MM.1S (cell line): ENCODE measurements around the gene INSYN1.

Experiments used
- DNase-seq: peaks from one replicate; pipeline ENCODE4 v3.0.0-alpha.2; 2015
- H2AFZ ChIP-seq: fragments of 300-600 bp; sonication (generic); 2 replicates; pipeline ENCODE4 v1.6.0; 2016; ENCODE audit warnings: antibody characterized with exemption, low read length
- H3F3A ChIP-seq: fragments of 300-600 bp; sonication (generic); 2 replicates; pipeline ENCODE4 v1.6.1; 2016; ENCODE audit warnings: mild to moderate bottlenecking, antibody characterized with exemption, low read length, moderate library complexity, mixed read lengths; ENCODE audit not compliant: insufficient read depth
- H3K27ac ChIP-seq: fragments of 300-600 bp; sonication (generic); 2 replicates; pipeline ENCODE4 v1.5.1; 2016; ENCODE audit warnings: mild to moderate bottlenecking, low read length
- H3K27me3 ChIP-seq: fragments of 300-600 bp; sonication (generic); replicated peaks from 2 replicates; pipeline ENCODE4 v1.6.0; 2016; ENCODE audit warnings: low read length; ENCODE audit not compliant: insufficient read depth
- H3K36me3 ChIP-seq: fragments of 300-600 bp; sonication (generic); replicated peaks from 2 replicates; pipeline ENCODE4 v1.6.1; 2016; ENCODE audit warnings: mild to moderate bottlenecking, low read length, mixed read lengths; ENCODE audit not compliant: insufficient read depth
- H3K4me1 ChIP-seq: fragments of 300-600 bp; sonication (generic); 2 replicates; pipeline ENCODE4 v1.6.1; 2016; ENCODE audit warnings: low read length, mixed read lengths
- H3K4me2 ChIP-seq: fragments of 300-600 bp; sonication (generic); 2 replicates; pipeline ENCODE4 v1.6.0; 2016; ENCODE audit warnings: low read depth, low read length
- H3K4me3 ChIP-seq: fragments of 300-600 bp; sonication (generic); 2 replicates; pipeline ENCODE4 v1.5.1; 2016; ENCODE audit warnings: low read length, mixed read lengths
- H3K79me2 ChIP-seq: fragments of 300-600 bp; sonication (generic); 2 replicates; pipeline ENCODE4 v1.6.1; 2016; ENCODE audit warnings: mixed run types, low read length, mixed read lengths
- H3K9ac ChIP-seq: fragments of 300-600 bp; sonication (generic); 2 replicates; pipeline ENCODE4 v1.6.1; 2016; ENCODE audit warnings: low read length, mixed read lengths
- H3K9me2 ChIP-seq: fragments of 300-600 bp; sonication (generic); replicated peaks from 2 replicates; pipeline ENCODE4 v1.6.1; 2016; ENCODE audit warnings: mild to moderate bottlenecking, low read length, mixed read lengths; ENCODE audit not compliant: insufficient read depth
- H3K9me3 ChIP-seq: fragments of 300-600 bp; sonication (generic); replicated peaks from 2 replicates; pipeline ENCODE4 v1.6.1; 2016; ENCODE audit warnings: mild to moderate bottlenecking, low read length, mixed read lengths; ENCODE audit not compliant: insufficient read depth
- H4K20me1 ChIP-seq: fragments of 300-600 bp; sonication (generic); 2 replicates; pipeline ENCODE4 v1.6.1; 2016; ENCODE audit warnings: mild to moderate bottlenecking, low read length, moderate library complexity, mixed read lengths; ENCODE audit not compliant: insufficient read depth
- EZH2 ChIP-seq: fragments of 300-600 bp; sonication (generic); optimal IDR thresholded peaks from 2 replicates; pipeline ENCODE3; 2017; ENCODE audit warnings: low read depth, mild to moderate bottlenecking, antibody characterized with exemption, low read length, mixed read lengths
- EZH2phosphoT487 ChIP-seq: fragments of 300-600 bp; sonication (generic); IDR thresholded peaks from 2 replicates; pipeline ENCODE4 v1.6.1; 2018; ENCODE audit warnings: antibody characterized with exemption, low read length
- TF ChIP-seq, protein P1 (sequence below): fragments of 300-600 bp; sonication (generic); IDR thresholded peaks from 2 replicates; pipeline ENCODE4 v1.5.1; 2016; ENCODE audit warnings: antibody characterized with exemption, low read length, mixed read lengths

The INSYN1 gene

DNA sequence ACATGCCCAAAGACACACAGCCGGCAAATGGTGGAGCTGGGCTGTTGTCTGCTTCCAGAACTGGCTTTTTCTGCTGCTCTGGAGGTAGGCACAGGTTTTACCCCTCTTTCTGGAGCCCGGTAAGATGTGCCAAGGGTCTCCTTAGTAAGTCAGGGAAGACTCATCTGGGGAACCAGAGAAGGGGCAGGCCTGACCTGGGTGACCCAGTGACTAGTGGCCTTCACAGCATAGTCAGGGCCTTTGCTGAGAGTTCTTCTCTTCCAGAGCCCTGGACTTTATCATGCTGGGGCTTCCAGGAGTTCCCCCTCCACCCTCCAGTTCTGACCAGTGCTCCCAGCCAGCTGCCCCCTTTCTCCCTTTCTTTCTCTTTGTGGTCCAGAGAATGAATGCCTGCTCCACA is 65.8 kb downstream of the INSYN1 start:
- Histone ChIP-seq H3F3A (peaks cover 11% of the 10 kb centered on the region), H3K79me2 (peaks cover 18% of the 10 kb centered on the region), H4K20me1 (no peaks in the 10 kb centered on the region), H2AFZ (no peak overlapping the region), H3K36me3 (no peaks in the 10 kb centered on the region), H3K4me3 (no peak overlapping the region), H3K9ac (no peak overlapping the region), H3K27ac (no peak overlapping the region), H3K9me3 (no peaks in the 10 kb centered on the region), H3K9me2 (no peaks in the 10 kb centered on the region), H3K4me1 (no peaks in the 10 kb centered on the region), H3K4me2 (no peak overlapping the region), H3K27me3 (no peaks in the 10 kb centered on the region)
- no peak for TF ChIP-seq EZH2phosphoT487
- TF ChIP-seq EZH2: no peak
- TF ChIP-seq, protein P1, sequence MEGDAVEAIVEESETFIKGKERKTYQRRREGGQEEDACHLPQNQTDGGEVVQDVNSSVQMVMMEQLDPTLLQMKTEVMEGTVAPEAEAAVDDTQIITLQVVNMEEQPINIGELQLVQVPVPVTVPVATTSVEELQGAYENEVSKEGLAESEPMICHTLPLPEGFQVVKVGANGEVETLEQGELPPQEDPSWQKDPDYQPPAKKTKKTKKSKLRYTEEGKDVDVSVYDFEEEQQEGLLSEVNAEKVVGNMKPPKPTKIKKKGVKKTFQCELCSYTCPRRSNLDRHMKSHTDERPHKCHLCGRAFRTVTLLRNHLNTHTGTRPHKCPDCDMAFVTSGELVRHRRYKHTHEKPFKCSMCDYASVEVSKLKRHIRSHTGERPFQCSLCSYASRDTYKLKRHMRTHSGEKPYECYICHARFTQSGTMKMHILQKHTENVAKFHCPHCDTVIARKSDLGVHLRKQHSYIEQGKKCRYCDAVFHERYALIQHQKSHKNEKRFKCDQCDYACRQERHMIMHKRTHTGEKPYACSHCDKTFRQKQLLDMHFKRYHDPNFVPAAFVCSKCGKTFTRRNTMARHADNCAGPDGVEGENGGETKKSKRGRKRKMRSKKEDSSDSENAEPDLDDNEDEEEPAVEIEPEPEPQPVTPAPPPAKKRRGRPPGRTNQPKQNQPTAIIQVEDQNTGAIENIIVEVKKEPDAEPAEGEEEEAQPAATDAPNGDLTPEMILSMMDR: no peak
- DNase-seq: no peak

DNA sequence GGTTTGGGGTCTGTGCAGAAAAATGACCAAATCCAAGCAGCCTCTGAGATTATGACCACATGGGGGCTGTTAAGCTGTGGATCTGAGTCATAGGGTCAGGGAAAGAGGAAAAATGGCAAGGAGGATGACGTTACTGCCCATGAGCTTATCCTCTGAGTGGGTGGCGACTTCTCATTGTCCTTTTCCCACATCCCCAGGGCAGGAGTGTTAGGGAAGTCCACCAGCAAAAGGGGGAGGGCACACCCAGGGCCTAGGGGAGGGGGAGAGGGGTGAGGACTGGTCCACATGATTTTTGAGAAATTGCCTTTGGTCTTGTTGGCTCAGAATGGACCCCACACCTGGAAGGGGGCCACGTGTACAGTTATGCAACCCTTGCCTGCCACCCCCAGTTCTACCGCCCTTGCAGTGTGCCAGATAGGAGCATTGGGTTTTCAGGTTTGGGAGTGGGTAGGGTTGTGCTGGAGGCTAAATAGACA is 66.3 kb downstream of the INSYN1 start:
- Histone ChIP-seq H4K20me1 (no peaks in the 10 kb centered on the region), H3K9me3 (no peaks in the 10 kb centered on the region), H3K4me2 (no peak overlapping the region), H3K27ac (no peak overlapping the region), H2AFZ (no peak overlapping the region), H3K79me2 (peaks cover 18% of the 10 kb centered on the region), H3F3A (peaks cover 11% of the 10 kb centered on the region), H3K9me2 (no peaks in the 10 kb centered on the region), H3K27me3 (no peaks in the 10 kb centered on the region), H3K4me1 (no peaks in the 10 kb centered on the region), H3K9ac (no peak overlapping the region), H3K4me3 (no peak overlapping the region), H3K36me3 (no peaks in the 10 kb centered on the region)
- TF ChIP-seq, protein P1: no peak
- no peak for TF ChIP-seq EZH2phosphoT487
- TF ChIP-seq EZH2: no peak
- no peak for DNase-seq

DNA sequence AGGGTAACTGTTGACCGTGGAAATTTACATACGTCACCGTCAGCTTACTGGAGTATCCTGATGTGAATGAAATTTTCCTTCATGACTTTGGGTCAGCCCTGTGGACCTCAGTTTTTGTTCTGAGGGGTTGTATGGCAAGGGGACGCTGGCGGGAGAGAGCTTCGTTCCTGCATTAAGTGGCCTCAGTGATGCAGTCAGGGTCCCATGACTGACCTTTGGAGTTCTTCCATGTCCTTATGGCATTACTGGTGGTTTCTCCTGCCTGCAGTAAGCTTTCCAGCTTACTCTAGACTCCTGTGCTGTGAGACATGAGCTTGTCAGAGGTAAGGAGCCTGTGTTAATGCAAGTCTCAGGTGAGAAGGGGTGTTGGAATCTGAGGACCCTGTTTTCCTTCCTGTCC is 67.2 kb downstream of the INSYN1 start:
- TF ChIP-seq, protein P1: no peak
- no peak for TF ChIP-seq EZH2phosphoT487
- no peak for TF ChIP-seq EZH2
- Histone ChIP-seq H3K4me1 (no peaks in the 10 kb centered on the region), H3K9ac (no peak overlapping the region), H4K20me1 (no peaks in the 10 kb centered on the region), H3K4me2 (no peak overlapping the region), H2AFZ (no peak overlapping the region), H3K27me3 (no peaks in the 10 kb centered on the region), H3K4me3 (no peak overlapping the region), H3K9me2 (no peaks in the 10 kb centered on the region), H3F3A (peaks cover 11% of the 10 kb centered on the region), H3K36me3 (no peaks in the 10 kb centered on the region), H3K9me3 (no peaks in the 10 kb centered on the region), H3K27ac (no peak overlapping the region), H3K79me2 (peaks cover 18% of the 10 kb centered on the region)
- DNase-seq: no peak
